ENCODE data around the gene PRRC1.

PRRC1 gene

GRCh38 chr5:127582773-127583370 lies 65.4 kb downstream of the PRRC1 start:
- no peak for DNase-seq (ENCODE audit: low read depth)

GRCh38 chr5:127583866-127584265 lies 66.4 kb downstream of the PRRC1 start:
- no peak for DNase-seq (ENCODE audit: low read depth)

- no peak for DNase-seq (ENCODE audit: low read depth)
Measured at GRCh38 chr5:127585661-127586060, 68.2 kb downstream of the PRRC1 start.

- no peak for DNase-seq (ENCODE audit: low read depth)
Measured at GRCh38 chr5:127586066-127586770, 68.8 kb downstream of the PRRC1 start.

- DNase-seq (ENCODE audit: low read depth): no peak
Measured at GRCh38 chr5:127586811-127587210, 69.4 kb downstream of the PRRC1 start.

- DNase-seq (ENCODE audit: low read depth): no peak
Measured at GRCh38 chr5:127587246-127587917, 69.9 kb downstream of the PRRC1 start.

- DNase-seq (ENCODE audit: low read depth): no peak
Measured at GRCh38 chr5:127588368-127588767, 70.9 kb downstream of the PRRC1 start.

GRCh38 chr5:127589309-127590030 lies 72.0 kb downstream of the PRRC1 start:
- no peak for DNase-seq (ENCODE audit: low read depth)

- no peak for DNase-seq (ENCODE audit: low read depth)
Measured at GRCh38 chr5:127590156-127590722, 72.8 kb downstream of the PRRC1 start.

GRCh38 chr5:127595484-127596368 lies 78.3 kb downstream of the PRRC1 start:
- no peak for DNase-seq (ENCODE audit: low read depth)

- DNase-seq (ENCODE audit: low read depth): no peak
Measured at GRCh38 chr5:127596501-127596900, 79.1 kb downstream of the PRRC1 start.

- DNase-seq (ENCODE audit: low read depth): no peak
Measured at GRCh38 chr5:127599320-127599719, 81.9 kb downstream of the PRRC1 start.

- no peak for DNase-seq (ENCODE audit: low read depth)
Measured at GRCh38 chr5:127599847-127600246, 82.4 kb downstream of the PRRC1 start.

GRCh38 chr5:127601111-127601510 lies 83.7 kb downstream of the PRRC1 start:
- no peak for DNase-seq (ENCODE audit: low read depth)

GRCh38 chr5:127601601-127602000 lies 84.2 kb downstream of the PRRC1 start:
- no peak for DNase-seq (ENCODE audit: low read depth)

GRCh38 chr5:127602481-127602880 lies 85.0 kb downstream of the PRRC1 start:
- DNase-seq (ENCODE audit: low read depth): no peak

GRCh38 chr5:127602896-127603844 lies 85.7 kb downstream of the PRRC1 start:
- no peak for DNase-seq (ENCODE audit: low read depth)

Measured in activated T-helper 9 cell treated with anti-CD3 and anti-CD28 coated beads, Interleukin-2, amount 50 U/mL, for 16 hours (primary cell).